ENCODE data around the gene ACIN1.

ACIN1 gene

GRCh38 chr14:23104591-23105347 is 9.8 kb upstream of the ACIN1 start, which contains the start of gene CIROP:
CIROP (minus strand) TSS chr14:23104989; CDS start chr14:23104920, 69 bp downstream.
- DNase-seq (ENCODE audit: low read depth): no peak

- DNase-seq (ENCODE audit: low read depth): no peak
Observed at GRCh38 chr14:23104070-23104590, 9.2 kb upstream of the ACIN1 start.

GRCh38 chr14:23103581-23103980 is 8.6 kb upstream of the ACIN1 start:
- no peak for DNase-seq (ENCODE audit: low read depth)

GRCh38 chr14:23102801-23103200 is 7.9 kb upstream of the ACIN1 start:
- DNase-seq (ENCODE audit: low read depth): no peak

GRCh38 chr14:23101986-23102625 is 7.2 kb upstream of the ACIN1 start:
- no peak for DNase-seq (ENCODE audit: low read depth)

GRCh38 chr14:23101213-23101970 is 6.5 kb upstream of the ACIN1 start:
- no peak for DNase-seq (ENCODE audit: low read depth)

GRCh38 chr14:23099212-23099861 is 4.4 kb upstream of the ACIN1 start:
- DNase-seq (ENCODE audit: low read depth): no peak

- DNase-seq (ENCODE audit: low read depth): no peak
Observed at GRCh38 chr14:23097786-23098185, 2.9 kb upstream of the ACIN1 start.

- DNase-seq (ENCODE audit: low read depth): peak; percentile 100
Observed at GRCh38 chr14:23095196-23096108, 516 bp upstream of the ACIN1 start, which contains the start of gene C14orf119. C14orf119 (plus strand) TSS chr14:23095505; CDS start chr14:23097659, 2,154 bp downstream.

- no peak for DNase-seq (ENCODE audit: low read depth)
Observed at GRCh38 chr14:23093991-23094665, 808 bp downstream of the ACIN1 start.

- no peak for DNase-seq (ENCODE audit: low read depth)
Observed at GRCh38 chr14:23093526-23093925, 1.4 kb downstream of the ACIN1 start.

GRCh38 chr14:23093104-23093503 is 1.8 kb downstream of the ACIN1 start:
- no peak for DNase-seq (ENCODE audit: low read depth)

- no peak for DNase-seq (ENCODE audit: low read depth)
Observed at GRCh38 chr14:23091294-23092225, 3.4 kb downstream of the ACIN1 start.

GRCh38 chr14:23090254-23090636 is 4.7 kb downstream of the ACIN1 start:
- DNase-seq (ENCODE audit: low read depth): no peak

GRCh38 chr14:23089498-23090253 is 5.3 kb downstream of the ACIN1 start:
- DNase-seq (ENCODE audit: low read depth): no peak

GRCh38 chr14:23086565-23086964 is 8.4 kb downstream of the ACIN1 start:
- DNase-seq (ENCODE audit: low read depth): no peak

GRCh38 chr14:23085458-23085857 is 9.5 kb downstream of the ACIN1 start:
- DNase-seq (ENCODE audit: low read depth): no peak

- DNase-seq (ENCODE audit: low read depth): no peak
Observed at GRCh38 chr14:23080474-23080873, 14.5 kb downstream of the ACIN1 start.
